Measurements from ENCODE around the gene SEPSECS.

GRCh38 chr4:25154594-25155265, 5.5 kb downstream of the SEPSECS start:
- no peak for TF ChIP-seq CTCF (IDR thresholded peaks at IDR 0.05)
- no peak for TF ChIP-seq POLR2A (IDR thresholded peaks at IDR 0.05)

Measured in tibial nerve (tissue), 3 donors.